C4-2B (cell line): ENCODE measurements around the gene AREG.

Experiments used
- ZFX ChIP-seq: fragments of 450-650 bp; IDR thresholded peaks from 2 replicates; pipeline ENCODE4 v1.6.1; 2017
- TF ChIP-seq, protein P1 (sequence below): fragments of 450-650 bp; conservative IDR thresholded peaks from 2 replicates; pipeline ENCODE4 v1.5.1; 2017; ENCODE audit warnings: mild to moderate bottlenecking

DNA sequence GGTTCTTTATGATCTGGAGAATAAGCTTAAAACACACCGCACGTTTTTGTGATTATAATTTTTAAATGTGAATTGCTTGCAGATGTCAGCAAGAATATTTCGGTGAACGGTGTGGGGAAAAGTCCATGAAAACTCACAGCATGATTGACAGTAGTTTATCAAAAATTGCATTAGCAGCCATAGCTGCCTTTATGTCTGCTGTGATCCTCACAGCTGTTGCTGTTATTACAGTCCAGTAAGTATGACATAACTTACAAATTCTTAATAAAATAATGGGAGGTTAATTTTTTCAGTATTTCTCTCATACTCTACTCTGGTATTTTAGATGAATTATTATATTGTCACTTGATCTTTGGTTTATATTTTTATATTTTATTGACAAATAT is 5.4 kb downstream of the AREG start:
- TF ChIP-seq, protein P1, sequence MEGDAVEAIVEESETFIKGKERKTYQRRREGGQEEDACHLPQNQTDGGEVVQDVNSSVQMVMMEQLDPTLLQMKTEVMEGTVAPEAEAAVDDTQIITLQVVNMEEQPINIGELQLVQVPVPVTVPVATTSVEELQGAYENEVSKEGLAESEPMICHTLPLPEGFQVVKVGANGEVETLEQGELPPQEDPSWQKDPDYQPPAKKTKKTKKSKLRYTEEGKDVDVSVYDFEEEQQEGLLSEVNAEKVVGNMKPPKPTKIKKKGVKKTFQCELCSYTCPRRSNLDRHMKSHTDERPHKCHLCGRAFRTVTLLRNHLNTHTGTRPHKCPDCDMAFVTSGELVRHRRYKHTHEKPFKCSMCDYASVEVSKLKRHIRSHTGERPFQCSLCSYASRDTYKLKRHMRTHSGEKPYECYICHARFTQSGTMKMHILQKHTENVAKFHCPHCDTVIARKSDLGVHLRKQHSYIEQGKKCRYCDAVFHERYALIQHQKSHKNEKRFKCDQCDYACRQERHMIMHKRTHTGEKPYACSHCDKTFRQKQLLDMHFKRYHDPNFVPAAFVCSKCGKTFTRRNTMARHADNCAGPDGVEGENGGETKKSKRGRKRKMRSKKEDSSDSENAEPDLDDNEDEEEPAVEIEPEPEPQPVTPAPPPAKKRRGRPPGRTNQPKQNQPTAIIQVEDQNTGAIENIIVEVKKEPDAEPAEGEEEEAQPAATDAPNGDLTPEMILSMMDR = no peak
- TF ChIP-seq ZFX = no peak
